Measurements from ENCODE around the gene KPNA1. TPM values are rescaled to one million over a fixed set of nuclear protein-coding genes. Genes with fewer than 3 reads are reported as not detected.
"Not testable (repeated sequence)": the region's sequence is repeated elsewhere in the genome, so short reads cannot be mapped to it uniquely, and the experiment has no call there.

Gene KPNA1
- total RNA-seq, 3 donors from 2014 or later (not counting 1 experiment from before 2014, with no cell fraction given): 62.3 to 67.1 (median 63.1) TPM

GRCh38 chr3:122444491-122444887 is 70.2 kb downstream of the KPNA1 start:
- H3K9me3 Mint-ChIP-seq; H3K27ac Mint-ChIP-seq; H3K27ac ChIP-seq (ENCODE audit: low read length); intact Hi-C loops (cut with micrococcal nuclease); DNase-seq; H3K27me3 ChIP-seq (ENCODE audit: control insufficient read depth, insufficient read depth, low read length); H3K4me3 ChIP-seq (ENCODE audit: low read length); H3K4me1 ChIP-seq (ENCODE audit: control insufficient read depth, insufficient read depth, low read length); H3K4me3 Mint-ChIP-seq; ATAC-seq; H3K27me3 Mint-ChIP-seq (ENCODE audit: low read depth in 2 of 2): not testable (repeated sequence)
- peaks cover 18 to 29% of the 10 kb centered on the region in 2 donors for H3K4me1 Mint-ChIP-seq
- H3K36me3 Mint-ChIP-seq: peaks cover 31% of the 10 kb centered on the region
- WGBS (ENCODE audit: insufficient coverage): 100% methylated on average over 4 of the region's 5 CpGs
- Histone ChIP-seq H3K9me3 (ENCODE audit: control insufficient read depth, insufficient read depth, low read length) (peaks cover 10% of the 10 kb centered on the region), H3K36me3 (ENCODE audit: control insufficient read depth, insufficient read depth, low read length) (peaks cover 53% of the 10 kb centered on the region)

GRCh38 chr3:122443762-122444490 is 70.8 kb downstream of the KPNA1 start:
- ATAC-seq; H3K27me3 Mint-ChIP-seq (ENCODE audit: low read depth in 2 of 2); H3K4me1 ChIP-seq (ENCODE audit: control insufficient read depth, insufficient read depth, low read length); H3K27me3 ChIP-seq (ENCODE audit: control insufficient read depth, insufficient read depth, low read length); H3K4me3 ChIP-seq (ENCODE audit: low read length); intact Hi-C loops (cut with micrococcal nuclease); H3K4me3 Mint-ChIP-seq; H3K27ac Mint-ChIP-seq; DNase-seq; H3K27ac ChIP-seq (ENCODE audit: low read length); H3K9me3 Mint-ChIP-seq: not testable (repeated sequence)
- Mint-ChIP-seq H3K4me1 (peaks cover 18 to 29% of the 10 kb centered on the region in 2 donors), H3K36me3 (peaks cover 27% of the 10 kb centered on the region)
- WGBS (ENCODE audit: insufficient coverage): 98% methylated on average over 11 of the region's 11 CpGs
- Histone ChIP-seq H3K36me3 (ENCODE audit: control insufficient read depth, insufficient read depth, low read length) (peaks cover 53% of the 10 kb centered on the region), H3K9me3 (ENCODE audit: control insufficient read depth, insufficient read depth, low read length) (peaks cover 10% of the 10 kb centered on the region)

GRCh38 chr3:122443090-122443489 is 71.6 kb downstream of the KPNA1 start:
- Mint-ChIP-seq H3K27ac (no peak overlapping the region), H3K9me3 (peaks cover 2 to 4% of the 10 kb centered on the region in 2 donors), H3K27me3 (ENCODE audit: low read depth in 2 of 2) (no peaks in the 10 kb centered on the region), H3K36me3 (peaks cover 18% of the 10 kb centered on the region), H3K4me3 (no peak overlapping the region), H3K4me1 (peaks cover 18 to 29% of the 10 kb centered on the region in 2 donors)
- Histone ChIP-seq H3K4me1 (ENCODE audit: control insufficient read depth, insufficient read depth, low read length) (no peaks in the 10 kb centered on the region), H3K9me3 (ENCODE audit: control insufficient read depth, insufficient read depth, low read length) (peaks cover 10% of the 10 kb centered on the region), H3K27ac (ENCODE audit: low read length) (no peak overlapping the region), H3K36me3 (ENCODE audit: control insufficient read depth, insufficient read depth, low read length) (peaks cover 47% of the 10 kb centered on the region), H3K27me3 (ENCODE audit: control insufficient read depth, insufficient read depth, low read length) (no peaks in the 10 kb centered on the region), H3K4me3 (ENCODE audit: low read length) (no peak overlapping the region)
- 88% methylated on average over 9 of the region's 10 CpGs for WGBS (ENCODE audit: insufficient coverage)
- no peak for ATAC-seq
- intact Hi-C loops (cut with micrococcal nuclease): no loop called here
- no peak for TF ChIP-seq CTCF (IDR thresholded peaks at IDR 0.05)
- DNase-seq: no peak

- intact Hi-C loops (cut with micrococcal nuclease): no loop called here
- no peak for DNase-seq
- Mint-ChIP-seq H3K9me3 (peaks cover 2 to 8% of the 10 kb centered on the region in 2 donors), H3K27ac (peak overlapping the region in 1 of 2 donors; percentile 32), H3K27me3 (ENCODE audit: low read depth in 2 of 2) (no peaks in the 10 kb centered on the region), H3K4me3 (no peak overlapping the region), H3K36me3 (peaks cover 22% of the 10 kb centered on the region), H3K4me1 (peaks cover under 1 to 3% of the 10 kb centered on the region in 2 donors)
- TF ChIP-seq CTCF (IDR thresholded peaks at IDR 0.05): no peak
- H3K27me3 ChIP-seq (ENCODE audit: control insufficient read depth, insufficient read depth, low read length): no peaks in the 10 kb centered on the region
- peaks cover 61% of the 10 kb centered on the region for H3K36me3 ChIP-seq (ENCODE audit: control insufficient read depth, insufficient read depth, low read length)
- ATAC-seq: no peak
- WGBS (ENCODE audit: insufficient coverage): 94% methylated on average over 8 of the region's 9 CpGs
- no peaks in the 10 kb centered on the region for H3K4me1 ChIP-seq (ENCODE audit: control insufficient read depth, insufficient read depth, low read length)
- H3K27ac ChIP-seq (ENCODE audit: low read length): no peak overlapping the region
- peaks cover 13% of the 10 kb centered on the region for H3K9me3 ChIP-seq (ENCODE audit: control insufficient read depth, insufficient read depth, low read length)
- no peak overlapping the region for H3K4me3 ChIP-seq (ENCODE audit: low read length)
Measured at GRCh38 chr3:122435950-122436349, 78.8 kb downstream of the KPNA1 start.

All from natural killer cell (primary cell).